ENCODE data around the gene DNAJB1. TPM values are rescaled to one million over a fixed set of nuclear protein-coding genes. Genes with fewer than 3 reads are reported as not detected.
A peak's percentile ranks its signal among the peaks of the same experiment; 100 is the strongest.

The DNAJB1 gene
- total and polyA plus RNA-seq, 2 of the 13 experiments (the other 11 are each of a cell fraction or from before 2014, with no cell fraction given): 87.5 to 97.3 TPM

- TF ChIP-seq HNF1A (IDR thresholded peaks at IDR 0.05; ENCODE audit: low read depth) (no peak), HNF1A (CRISPR knock-in tag; IDR thresholded peaks at IDR 0.05; ENCODE audit: borderline replicate concordance) (0 out of 2 replicates have a peak, but pooled peaks have one; percentile 25), KMT2A (CRISPR knock-in tag; IDR thresholded peaks at IDR 0.05) (peak; percentile 56; the same call in 1 of the 2 replicates), NCOA2 (CRISPR knock-in tag; IDR thresholded peaks at IDR 0.05) (0 out of 2 replicates have a peak, but pooled peaks have one; percentile 15), ZMAT5 (CRISPR knock-in tag; IDR thresholded peaks at IDR 0.05; ENCODE audit: borderline replicate concordance, low read depth) (no peak), STAG1 (CRISPR knock-in tag; IDR thresholded peaks at IDR 0.05) (peak; percentile 59), ZSCAN31 (CRISPR knock-in tag; IDR thresholded peaks at IDR 0.05; ENCODE audit: low read depth) (no peak), HMGXB4 (CRISPR knock-in tag; IDR thresholded peaks at IDR 0.05; ENCODE audit: borderline replicate concordance in 1 of 2, low read depth in 1 of 2) (peak; percentile 76 to 89), SALL1 (CRISPR knock-in tag; IDR thresholded peaks at IDR 0.05) (peak; percentile 33; the same call in 1 of the 2 replicates), CTCF (CRISPR knock-in tag; IDR thresholded peaks at IDR 0.05) (peak; percentile 94), SNAI1 (CRISPR knock-in tag; IDR thresholded peaks at IDR 0.05; ENCODE audit: borderline replicate concordance) (no peak), CREB3 (CRISPR knock-in tag; IDR thresholded peaks at IDR 0.05) (no peak), TEAD3 (CRISPR knock-in tag; optimal IDR thresholded peaks at IDR 0.05; ENCODE audit: borderline replicate concordance) (peak; percentile 43), RFX5 (IDR thresholded peaks at IDR 0.05; ENCODE audit: low read depth, low read length) (no peak), ZNF280B (CRISPR knock-in tag; IDR thresholded peaks at IDR 0.05; ENCODE audit: borderline replicate concordance) (0 out of 2 replicates have a peak, but pooled peaks have one; percentile 31), THAP7 (CRISPR knock-in tag; IDR thresholded peaks at IDR 0.05) (no peak)
These were observed 38.5 kb upstream of the DNAJB1 start (continued) for GRCh38 chr19:14556662-14557188.
